DOHH2 (cell line): ENCODE results near the gene SLIT1.

Experiments
- H3F3A ChIP-seq: fragments of 200-600 bp; sonication (generic), shearing (Covaris generic); 2 replicates; pipeline ENCODE4 v1.6.0; 2016; ENCODE audit warnings: antibody characterized with exemption, mild to moderate bottlenecking; ENCODE audit not compliant: control insufficient read depth, insufficient read depth
- H3K27ac ChIP-seq: fragments of 200-600 bp; sonication (generic); 2 replicates; pipeline ENCODE4 v1.5.1; 2014; ENCODE audit warnings: low read depth, mild to moderate bottlenecking, low read length, moderate library complexity
- H3K27me3 ChIP-seq: fragments of 200-600 bp; sonication (generic); 2 replicates; pipeline ENCODE4 v1.6.1; 2014; ENCODE audit warnings: mild to moderate bottlenecking, low read length, mixed read lengths; ENCODE audit not compliant: control insufficient read depth
- H3K36me3 ChIP-seq: fragments of 200-600 bp; sonication (generic); 2 replicates; pipeline ENCODE4 v1.6.1; 2014; ENCODE audit warnings: mild to moderate bottlenecking, low read length, moderate library complexity, mixed read lengths; ENCODE audit not compliant: control insufficient read depth
- H3K4me1 ChIP-seq: fragments of 200-600 bp; sonication (generic); 2 replicates; pipeline ENCODE4 v1.6.1; 2014; ENCODE audit warnings: mild to moderate bottlenecking, low read length, mixed read lengths; ENCODE audit not compliant: control insufficient read depth
- H3K4me2 ChIP-seq: fragments of 200-600 bp; sonication (generic); 2 replicates; pipeline ENCODE4 v1.6.0; 2014; ENCODE audit warnings: mild to moderate bottlenecking, low read length, moderate library complexity
- H3K4me3 ChIP-seq: fragments of 200-600 bp; sonication (generic); 2 replicates; pipeline ENCODE4 v1.5.1; 2014; ENCODE audit warnings: mild to moderate bottlenecking, low read length, mixed read lengths
- H3K79me2 ChIP-seq: fragments of 200-600 bp; sonication (generic); 2 replicates; pipeline ENCODE4 v1.6.1; 2014; ENCODE audit warnings: mild to moderate bottlenecking, low read length, mixed read lengths; ENCODE audit not compliant: control insufficient read depth
- H3K9me2 ChIP-seq: fragments of 200-600 bp; sonication (generic); replicated peaks from 2 replicates; pipeline ENCODE4 v1.6.1; 2014; ENCODE audit warnings: mild to moderate bottlenecking, low read length, mixed read lengths; ENCODE audit not compliant: control insufficient read depth
- H3K9me3 ChIP-seq: fragments of 200-600 bp; sonication (generic); 2 replicates; pipeline ENCODE4 v1.6.1; 2014; ENCODE audit warnings: antibody characterized with exemption, low read length, mixed read lengths; ENCODE audit not compliant: control insufficient read depth, insufficient read depth
- H4K20me1 ChIP-seq: fragments of 200-600 bp; sonication (generic); 2 replicates; pipeline ENCODE4 v1.6.0; 2014; ENCODE audit warnings: low read depth, mild to moderate bottlenecking, antibody characterized with exemption, low read length, moderate library complexity; ENCODE audit not compliant: control insufficient read depth, insufficient read depth
- EZH2phosphoT487 ChIP-seq: fragments of 200-600 bp; sonication (generic); IDR thresholded peaks from 2 replicates; pipeline ENCODE4 v1.6.1; 2017; ENCODE audit warnings: borderline replicate concordance, mild to moderate bottlenecking, antibody characterized with exemption, low read length, moderate library complexity, mixed read lengths
- TF ChIP-seq, protein P1 (sequence below): fragments of 200-600 bp; sonication (generic); IDR thresholded peaks from one replicate; pipeline ENCODE4 v1.5.1; 2014; ENCODE audit warnings: antibody characterized with exemption, mild to moderate bottlenecking, low read depth, low read length; ENCODE audit not compliant: poor library complexity, severe bottlenecking

SLIT1 gene

DNA sequence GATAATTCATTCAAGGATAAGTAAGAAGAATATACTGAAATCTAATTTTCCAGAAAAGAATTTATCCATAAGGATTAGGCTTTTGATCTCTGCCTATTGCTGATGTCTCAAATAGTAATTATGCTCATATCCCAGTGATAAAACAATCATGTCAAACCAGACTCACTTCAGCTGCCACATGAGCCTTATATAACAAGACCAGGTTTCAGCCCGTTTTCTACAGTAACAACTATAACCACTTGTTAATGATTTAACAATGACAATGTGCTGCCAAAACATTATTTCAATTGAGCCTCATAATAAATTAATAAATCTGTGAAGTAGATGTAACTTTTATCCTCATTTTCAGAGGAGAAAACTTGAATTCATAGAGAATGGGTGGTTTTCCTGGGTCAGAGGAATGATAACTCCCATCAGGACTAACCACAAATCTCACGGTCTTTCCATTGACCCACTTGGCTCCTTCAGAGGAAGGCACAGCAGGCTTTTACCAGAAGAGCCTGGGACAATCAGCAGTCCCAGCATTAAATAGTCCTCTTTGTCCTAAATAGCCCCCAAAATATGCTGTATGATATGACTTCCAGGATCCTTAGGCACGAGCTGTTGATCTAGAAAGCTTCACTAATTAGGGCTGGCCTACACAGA is 42.5 kb upstream of the SLIT1 start:
- Histone ChIP-seq H3K9me2 (no peaks in the 10 kb centered on the region), H3K36me3 (peaks cover 68% of the 10 kb centered on the region)

DNA sequence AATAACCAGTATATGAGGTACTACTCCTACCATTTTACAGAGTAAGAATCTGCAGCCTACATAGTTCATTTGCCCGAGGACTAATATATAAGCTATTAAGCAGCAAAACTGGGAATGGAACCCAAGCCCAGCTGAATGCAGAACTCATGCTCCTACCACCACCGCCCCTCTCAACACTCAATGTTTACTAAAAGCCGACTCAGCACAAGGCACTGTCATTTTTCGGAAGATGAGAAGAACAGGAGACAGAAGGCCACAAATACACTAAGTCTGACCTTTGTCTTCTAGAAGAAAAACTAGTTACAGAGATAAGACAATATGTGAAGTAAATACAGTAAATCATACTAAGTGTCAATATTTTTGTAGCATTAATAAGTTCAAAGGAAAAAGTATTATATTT is 40.6 kb upstream of the SLIT1 start:
- no peak for TF ChIP-seq EZH2phosphoT487
- TF ChIP-seq, protein P1, sequence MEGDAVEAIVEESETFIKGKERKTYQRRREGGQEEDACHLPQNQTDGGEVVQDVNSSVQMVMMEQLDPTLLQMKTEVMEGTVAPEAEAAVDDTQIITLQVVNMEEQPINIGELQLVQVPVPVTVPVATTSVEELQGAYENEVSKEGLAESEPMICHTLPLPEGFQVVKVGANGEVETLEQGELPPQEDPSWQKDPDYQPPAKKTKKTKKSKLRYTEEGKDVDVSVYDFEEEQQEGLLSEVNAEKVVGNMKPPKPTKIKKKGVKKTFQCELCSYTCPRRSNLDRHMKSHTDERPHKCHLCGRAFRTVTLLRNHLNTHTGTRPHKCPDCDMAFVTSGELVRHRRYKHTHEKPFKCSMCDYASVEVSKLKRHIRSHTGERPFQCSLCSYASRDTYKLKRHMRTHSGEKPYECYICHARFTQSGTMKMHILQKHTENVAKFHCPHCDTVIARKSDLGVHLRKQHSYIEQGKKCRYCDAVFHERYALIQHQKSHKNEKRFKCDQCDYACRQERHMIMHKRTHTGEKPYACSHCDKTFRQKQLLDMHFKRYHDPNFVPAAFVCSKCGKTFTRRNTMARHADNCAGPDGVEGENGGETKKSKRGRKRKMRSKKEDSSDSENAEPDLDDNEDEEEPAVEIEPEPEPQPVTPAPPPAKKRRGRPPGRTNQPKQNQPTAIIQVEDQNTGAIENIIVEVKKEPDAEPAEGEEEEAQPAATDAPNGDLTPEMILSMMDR, result no peak
- H3F3A ChIP-seq, result no peaks in the 10 kb centered on the region

More for the DNA sequence above, 42.5 kb upstream of the SLIT1 start:
- no peak overlapping the region for H3K4me3 ChIP-seq
- H3K4me2 ChIP-seq, result no peak overlapping the region
- TF ChIP-seq, protein P1, result no peak
- TF ChIP-seq EZH2phosphoT487, result no peak
- H3K27me3 ChIP-seq, result no peaks in the 10 kb centered on the region
- H3K4me1 ChIP-seq, result no peaks in the 10 kb centered on the region
- no peaks in the 10 kb centered on the region for H4K20me1 ChIP-seq
- H3F3A ChIP-seq, result no peaks in the 10 kb centered on the region
- H3K27ac ChIP-seq, result no peak overlapping the region
- H3K9me3 ChIP-seq, result no peaks in the 10 kb centered on the region
- H3K79me2 ChIP-seq, result no peaks in the 10 kb centered on the region

DNA sequence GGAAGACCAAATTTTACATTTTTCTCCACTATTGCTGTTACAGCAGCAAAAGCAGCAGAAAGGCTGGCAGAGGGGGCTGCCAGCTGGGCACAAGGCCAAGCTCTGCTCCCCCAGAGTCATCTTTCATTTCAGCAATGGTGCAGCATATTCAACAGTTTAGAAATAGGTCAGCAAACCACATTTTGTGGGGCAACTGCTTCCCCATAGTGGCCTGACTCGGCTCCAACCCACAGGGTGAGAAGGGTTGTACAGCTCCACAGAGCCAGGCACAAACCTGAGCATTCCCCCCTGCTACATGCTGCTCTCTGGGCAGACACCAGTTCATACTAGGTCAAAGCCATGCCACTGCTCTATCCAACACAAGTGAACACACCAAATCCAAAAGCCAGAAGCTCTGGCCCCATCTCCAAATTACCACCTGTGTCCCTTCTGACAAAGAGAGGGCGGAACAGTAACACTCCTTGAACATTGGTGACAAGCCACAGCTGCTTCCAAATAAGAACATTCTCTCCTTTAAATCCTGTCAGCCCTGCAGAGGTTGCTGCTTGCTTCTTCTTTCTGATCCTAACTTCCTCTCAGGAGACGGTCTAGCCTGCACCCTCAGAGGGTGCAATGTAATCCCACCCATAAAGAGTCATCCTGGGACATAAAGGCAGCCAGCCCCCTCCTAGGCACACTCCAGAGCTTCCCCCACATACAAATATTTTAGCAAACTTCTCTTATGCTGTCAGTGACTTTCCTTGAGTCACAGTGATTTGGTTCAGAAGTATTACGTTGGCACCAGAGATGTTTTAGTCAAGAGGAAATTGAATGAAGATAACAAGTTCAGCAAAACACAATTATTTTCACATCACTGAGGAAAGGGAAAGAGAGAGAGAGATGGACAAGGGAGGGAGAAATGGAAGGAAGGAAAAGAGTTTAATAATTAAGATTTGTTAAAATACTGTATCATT is 39.0 kb upstream of the SLIT1 start:
- Histone ChIP-seq H3K4me2 (no peak overlapping the region), H3K79me2 (no peaks in the 10 kb centered on the region), H3K27ac (no peak overlapping the region), H4K20me1 (no peaks in the 10 kb centered on the region), H3K36me3 (peaks cover 58% of the 10 kb centered on the region), H3K27me3 (no peaks in the 10 kb centered on the region), H3K9me2 (no peaks in the 10 kb centered on the region), H3F3A (no peaks in the 10 kb centered on the region), H3K9me3 (no peaks in the 10 kb centered on the region), H3K4me3 (no peak overlapping the region), H3K4me1 (no peaks in the 10 kb centered on the region)
- no peak for TF ChIP-seq EZH2phosphoT487
- TF ChIP-seq, protein P1, result no peak

More for the DNA sequence above, 40.6 kb upstream of the SLIT1 start:
- no peaks in the 10 kb centered on the region for H4K20me1 ChIP-seq
- no peaks in the 10 kb centered on the region for H3K79me2 ChIP-seq
- H3K27ac ChIP-seq, result no peak overlapping the region
- H3K4me1 ChIP-seq, result no peaks in the 10 kb centered on the region
- H3K4me2 ChIP-seq, result no peak overlapping the region
- H3K4me3 ChIP-seq, result no peak overlapping the region
- H3K9me3 ChIP-seq, result no peaks in the 10 kb centered on the region
- peaks cover 66% of the 10 kb centered on the region for H3K36me3 ChIP-seq
- no peaks in the 10 kb centered on the region for H3K27me3 ChIP-seq
- H3K9me2 ChIP-seq, result no peaks in the 10 kb centered on the region
